GM18519 (cell line): Measurements from ENCODE around the gene DGKZ.

ENCODE experiments used
- ATAC-seq: cut with Tn5 transposase; IDR thresholded peaks from one replicate; pipeline ENCODE4 v1.9.1; 2021; ENCODE audit warnings: mild to moderate bottlenecking, moderate library complexity; ENCODE audit not compliant: unreplicated experiment, low FRiP score

Gene DGKZ

DNA sequence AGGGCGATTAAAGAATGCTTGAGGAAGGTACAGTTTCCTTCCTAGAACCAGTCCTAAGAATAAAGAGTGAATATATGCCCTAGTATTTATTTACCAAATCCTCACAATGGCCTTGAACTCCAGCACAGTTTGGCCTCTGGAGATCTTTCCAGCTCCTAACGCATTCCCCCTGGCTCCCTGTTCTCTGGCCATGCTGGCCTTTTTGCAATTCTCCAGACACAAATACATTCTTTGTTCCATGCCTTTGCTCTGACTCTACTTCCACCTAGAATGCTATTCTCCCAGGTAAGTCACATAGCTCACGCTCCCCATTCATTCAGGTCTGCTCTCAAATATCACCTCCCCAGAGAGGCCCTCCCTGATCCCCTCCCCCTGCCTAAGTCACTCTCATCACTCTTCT, 3.7 kb upstream of the DGKZ start:
- ATAC-seq, result no peak

DNA sequence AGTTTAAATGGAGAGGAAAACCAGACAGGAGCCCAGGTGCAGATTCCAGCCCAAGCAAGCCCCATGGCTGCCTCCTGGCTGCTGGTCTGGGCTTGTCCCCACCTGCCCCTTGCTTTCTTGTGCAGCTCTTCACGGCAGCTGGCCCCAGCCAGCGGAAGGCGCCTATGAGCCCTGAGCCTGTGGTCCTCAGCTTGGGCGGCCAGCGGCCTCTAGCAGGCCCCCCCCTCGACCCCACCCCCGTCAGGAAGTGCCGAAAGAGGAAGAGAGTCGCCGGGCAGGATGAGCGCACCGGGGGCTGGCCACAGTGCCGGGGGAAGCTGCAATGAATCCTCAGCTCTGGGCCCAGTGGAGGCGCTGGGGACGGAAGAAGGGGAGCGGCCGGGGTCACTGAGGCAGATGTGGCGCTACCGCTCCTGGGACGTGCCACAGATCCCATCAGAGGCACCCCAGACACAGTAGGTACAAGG, 2.1 kb upstream of the DGKZ start:
- no peak for ATAC-seq

DNA sequence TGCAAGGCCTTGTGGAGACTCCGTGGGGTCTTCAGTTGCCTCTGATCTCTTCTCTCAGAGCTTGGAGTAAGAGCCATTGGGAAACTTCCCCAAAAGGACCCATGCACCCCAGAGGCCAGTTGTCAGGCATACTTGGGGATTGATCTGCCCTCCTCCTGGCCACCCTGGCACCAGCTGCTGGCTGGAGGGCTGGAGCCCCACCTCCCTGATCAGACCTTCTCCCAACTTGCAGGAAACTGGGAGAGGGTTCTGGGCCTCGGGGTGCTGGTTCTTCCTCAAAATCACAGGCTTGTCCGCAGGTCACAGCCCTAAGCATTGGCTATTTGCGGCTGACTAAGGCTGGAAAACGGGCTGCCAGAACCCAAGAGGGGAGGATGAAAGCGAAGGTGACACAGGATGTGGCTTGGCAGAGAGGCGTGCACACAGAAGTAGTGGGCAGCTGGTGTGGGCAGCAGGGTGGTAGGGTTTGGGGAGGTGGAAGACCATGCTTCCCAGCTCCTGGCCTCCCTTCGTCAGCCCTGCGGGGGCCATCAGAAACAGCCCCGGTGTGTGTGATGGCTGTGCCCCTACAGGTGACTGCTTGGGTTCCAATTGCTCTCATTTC, 1.3 kb upstream of the DGKZ start:
- no peak for ATAC-seq

DNA sequence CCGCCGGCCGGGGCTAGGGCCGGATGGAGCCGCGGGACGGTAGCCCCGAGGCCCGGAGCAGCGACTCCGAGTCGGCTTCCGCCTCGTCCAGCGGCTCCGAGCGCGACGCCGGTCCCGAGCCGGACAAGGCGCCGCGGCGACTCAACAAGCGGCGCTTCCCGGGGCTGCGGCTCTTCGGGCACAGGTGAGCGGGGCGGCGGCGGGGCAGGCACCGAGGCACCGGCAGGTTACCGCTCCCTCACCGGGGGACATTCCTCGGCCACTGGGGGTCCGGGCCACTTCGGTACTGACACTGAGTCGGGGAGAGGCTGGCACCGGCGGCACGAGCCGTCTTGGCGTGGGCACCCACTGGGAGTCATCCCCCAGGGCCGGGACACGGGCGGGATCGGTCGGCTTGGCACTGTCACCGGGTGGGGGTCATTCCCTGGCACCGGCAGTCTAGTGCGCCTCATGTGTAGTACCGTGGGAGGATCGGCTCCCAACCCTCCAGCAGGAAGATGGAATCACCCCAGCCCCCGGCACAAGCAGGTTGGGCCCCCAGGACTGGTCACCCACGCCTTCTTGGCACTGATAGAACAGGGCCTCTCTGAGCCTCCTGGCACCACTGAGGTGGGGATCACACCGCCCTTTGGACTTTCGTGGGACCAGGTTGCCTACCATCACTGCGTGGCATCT, 511 bp downstream of the DGKZ start:
- no peak for ATAC-seq

DNA sequence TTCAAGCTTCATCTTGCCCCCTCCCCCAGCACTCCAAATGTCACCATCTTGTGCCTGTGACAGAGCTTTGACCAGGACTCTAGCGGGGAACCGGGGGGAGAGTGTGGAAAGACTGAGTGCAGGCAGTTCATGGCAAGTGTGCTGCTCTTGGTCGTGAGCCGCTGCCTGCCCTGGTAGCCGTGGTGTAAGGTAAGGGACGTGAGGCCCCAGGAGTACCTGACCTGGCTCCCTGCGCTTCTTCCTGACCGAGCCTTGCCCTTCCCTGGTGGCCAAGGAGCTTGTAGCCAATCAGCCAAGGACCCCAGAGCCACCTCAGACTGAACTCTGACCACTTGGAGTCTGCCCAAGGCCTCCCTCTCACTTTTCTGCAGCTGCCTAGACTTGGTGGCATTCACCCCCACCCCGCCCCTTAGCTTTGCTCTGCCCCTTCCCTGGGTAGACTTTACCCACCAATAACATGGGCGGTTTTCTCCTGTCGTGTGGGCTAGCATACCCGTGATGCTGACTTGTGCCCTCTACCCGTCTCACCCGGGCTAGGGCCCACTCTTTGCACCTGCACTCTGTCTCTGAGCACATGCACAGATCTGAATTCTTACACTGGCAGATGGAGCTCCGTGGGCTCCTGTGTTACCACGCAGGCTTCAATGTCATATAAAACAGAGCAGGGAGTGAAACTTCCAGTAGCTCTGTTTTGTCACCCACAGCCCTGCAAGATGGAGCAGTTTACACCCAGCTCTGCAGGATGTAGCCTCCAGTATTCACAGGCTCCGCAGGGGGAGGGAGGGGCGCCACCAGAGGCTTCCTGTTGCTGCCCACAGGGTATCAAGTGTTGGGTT, 1.5 kb downstream of the DGKZ start:
- ATAC-seq, result no peak

DNA sequence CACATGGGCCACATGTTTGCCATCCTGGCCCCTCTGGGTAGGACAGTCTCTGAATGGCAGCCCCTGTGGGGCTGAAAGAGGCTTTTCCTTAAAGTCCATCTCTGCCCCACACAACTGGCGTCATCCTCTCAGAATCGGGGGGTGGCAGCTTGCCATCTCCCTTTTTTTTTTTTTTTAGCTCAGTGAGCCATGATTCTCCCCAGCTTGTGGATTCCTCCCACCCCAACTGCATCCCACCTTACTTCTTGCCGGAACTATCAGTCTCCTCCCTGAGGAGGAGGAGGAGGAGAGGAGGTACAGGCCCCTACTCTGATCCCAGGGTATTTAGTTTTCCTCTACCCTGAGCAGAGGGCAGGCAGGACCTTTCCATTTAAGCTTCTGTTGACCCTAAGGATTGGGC, 3.4 kb downstream of the DGKZ start:
- ATAC-seq, result no peak

DNA sequence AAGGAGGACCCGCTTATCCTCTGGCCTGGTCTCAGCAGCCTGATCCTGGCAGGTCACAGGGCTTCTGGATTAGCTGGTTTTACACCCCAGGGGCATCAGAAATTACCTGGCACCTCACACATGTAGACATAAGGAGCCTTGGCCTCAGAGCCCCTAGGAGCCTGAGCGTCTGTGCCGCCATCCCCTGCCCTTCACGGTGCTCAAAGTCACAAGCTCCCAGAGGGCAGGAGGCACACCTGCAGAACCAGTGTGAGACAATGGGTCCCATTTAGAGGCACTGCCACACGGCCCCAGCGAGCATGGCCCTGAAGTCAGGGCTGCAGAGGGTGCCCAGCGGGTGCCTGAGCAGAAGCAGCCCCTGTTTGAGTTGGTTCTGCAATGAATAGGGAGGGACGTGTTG, 3.9 kb downstream of the DGKZ start:
- no peak for ATAC-seq

DNA sequence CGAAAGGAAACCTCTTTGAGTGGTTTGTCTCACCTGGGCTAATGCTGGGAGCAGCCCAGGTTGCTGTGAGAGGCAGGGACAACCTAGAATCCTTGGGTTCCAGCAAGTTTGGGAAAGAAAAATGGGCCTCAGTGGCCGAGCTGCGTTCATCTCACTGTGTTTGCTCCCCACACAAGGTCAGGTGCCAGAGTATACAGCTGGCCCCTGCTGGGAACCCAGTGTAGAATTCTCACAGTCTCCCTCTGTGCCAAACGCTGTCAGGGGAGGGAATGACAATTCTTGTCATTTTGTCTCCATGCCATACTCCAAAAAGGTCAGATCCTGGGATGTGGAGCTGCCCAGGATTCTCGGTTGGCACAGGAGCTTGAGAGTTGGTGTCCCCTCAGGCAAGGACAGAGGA, 4.3 kb downstream of the DGKZ start:
- ATAC-seq, result no peak

DNA sequence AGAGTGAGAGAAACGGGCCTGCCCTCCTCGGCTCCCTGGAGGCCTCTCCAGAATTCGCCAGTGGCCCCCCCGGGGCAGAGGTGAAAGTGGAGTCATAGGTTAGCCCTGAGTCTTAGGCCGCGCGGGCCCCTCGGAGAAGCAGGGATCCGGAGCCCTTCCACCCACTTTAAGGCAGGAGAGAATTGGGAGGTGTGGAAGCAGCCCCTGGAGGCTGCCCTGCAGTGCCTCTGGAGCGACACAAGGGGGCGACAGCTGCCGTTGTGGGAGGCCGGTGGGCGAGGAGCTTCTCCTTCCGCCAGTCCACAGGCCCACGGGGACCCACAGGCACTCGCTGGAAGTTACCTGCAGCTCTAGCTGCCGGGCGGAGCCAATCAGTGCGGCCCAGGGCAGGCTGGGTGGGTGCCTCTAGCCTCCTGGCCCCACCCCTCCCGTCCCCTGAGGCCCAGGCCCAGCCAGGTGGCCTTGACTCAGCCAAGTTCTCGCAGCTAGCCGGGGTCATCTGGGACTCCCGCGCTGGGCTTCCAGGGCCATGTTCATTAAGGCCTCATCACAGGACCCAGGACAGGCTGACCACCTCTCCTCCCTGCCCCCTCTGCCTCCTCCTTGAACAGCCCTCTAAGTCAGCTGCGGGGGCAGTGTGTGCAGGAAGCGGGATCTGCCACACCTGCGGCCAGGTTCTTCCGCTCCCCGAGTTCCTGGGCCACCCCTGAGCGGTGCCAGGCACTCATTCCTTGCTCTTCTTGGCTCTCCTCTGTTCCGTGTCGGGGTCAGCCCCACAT, 5.0 kb downstream of the DGKZ start:
- ATAC-seq, result no peak

DNA sequence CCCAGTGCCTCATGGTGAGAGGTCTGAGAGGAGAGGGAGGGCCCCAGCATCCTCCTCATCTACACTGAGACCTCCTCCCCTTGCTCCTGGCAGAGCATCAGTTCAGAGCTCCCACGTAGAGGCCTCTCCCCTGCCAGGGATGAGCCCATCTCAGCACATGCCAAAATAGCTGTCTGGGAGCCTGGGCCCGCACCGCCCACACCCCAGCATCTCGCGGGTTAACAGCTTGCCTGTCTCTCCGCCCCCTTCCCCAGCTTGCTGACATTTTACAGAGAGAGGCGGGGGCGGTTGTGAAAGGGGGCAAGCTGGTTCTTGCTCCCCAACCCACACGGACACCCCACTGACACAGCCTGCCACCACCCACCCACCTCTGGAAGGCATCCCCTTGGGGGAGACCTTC, 6.4 kb downstream of the DGKZ start:
- ATAC-seq, result no peak

DNA sequence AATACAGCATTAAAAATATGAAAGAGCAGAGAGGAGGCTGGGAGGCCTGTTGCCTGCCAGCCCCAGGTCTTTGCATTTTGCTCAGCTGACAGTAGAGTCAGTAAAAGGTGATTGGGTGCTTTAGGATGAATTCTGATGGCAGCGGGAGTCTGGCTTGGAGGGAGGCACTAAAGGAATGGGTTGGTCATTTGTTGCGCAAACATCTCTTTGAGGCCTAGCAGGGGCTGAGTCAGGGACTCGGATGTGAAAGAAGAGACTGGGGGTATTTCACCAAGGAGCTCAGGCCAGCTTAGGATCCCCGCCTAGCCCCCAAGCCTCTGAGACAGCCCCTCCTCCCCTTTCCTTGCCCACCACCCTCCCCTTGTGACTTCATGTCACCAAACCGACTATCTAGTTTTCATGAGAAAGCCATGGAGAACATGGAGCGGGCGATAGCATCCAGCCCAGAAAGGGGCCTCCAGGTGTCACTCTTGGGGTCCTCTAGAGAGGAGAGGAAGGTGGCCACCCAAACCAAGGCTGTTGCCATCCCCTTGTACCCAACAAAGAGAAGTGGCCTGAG, 9.7 kb downstream of the DGKZ start:
- no peak for ATAC-seq

DNA sequence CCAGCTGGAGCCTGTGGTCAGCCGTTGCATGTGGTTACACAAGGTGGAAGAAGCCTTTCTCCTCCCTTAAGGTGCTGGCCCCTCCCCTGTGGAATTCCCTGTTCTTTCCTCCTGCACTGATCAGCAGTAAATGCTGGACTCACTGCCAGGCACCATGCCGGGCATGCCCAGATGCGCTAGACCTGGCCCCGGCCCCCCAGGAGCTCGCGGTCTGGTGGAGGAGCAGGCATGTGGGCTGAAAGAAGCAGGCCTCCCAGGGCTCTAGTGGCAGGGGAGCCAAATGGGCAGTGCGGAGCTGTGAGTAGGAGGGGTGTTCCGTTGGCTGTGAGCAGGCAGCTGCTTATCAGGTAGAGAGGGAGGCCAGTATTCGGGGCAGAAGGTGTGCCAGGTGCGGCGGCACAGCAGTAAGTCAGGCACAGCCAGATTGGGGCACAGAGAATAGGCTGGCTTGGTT, 10.2 kb downstream of the DGKZ start:
- no peak for ATAC-seq

DNA sequence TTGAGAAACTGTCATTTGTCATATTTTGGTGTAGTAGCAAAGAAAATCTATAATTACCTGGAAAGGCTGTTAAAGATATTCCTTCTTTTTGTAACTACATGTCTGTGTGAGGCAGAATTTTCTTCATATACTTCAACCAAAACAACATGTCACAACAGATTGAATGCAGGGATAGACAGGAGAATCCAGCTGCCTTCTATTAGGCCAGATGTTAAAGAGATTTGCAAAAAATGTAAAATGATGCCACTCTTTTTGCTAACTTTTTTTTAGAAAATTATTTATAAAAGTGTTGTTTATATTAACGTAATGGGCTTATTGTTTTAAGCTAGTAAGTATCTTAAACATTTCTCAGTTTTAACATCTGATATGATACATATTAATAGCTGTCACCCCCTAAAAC, 12.7 kb downstream of the DGKZ start:
- ATAC-seq, result no peak

DNA sequence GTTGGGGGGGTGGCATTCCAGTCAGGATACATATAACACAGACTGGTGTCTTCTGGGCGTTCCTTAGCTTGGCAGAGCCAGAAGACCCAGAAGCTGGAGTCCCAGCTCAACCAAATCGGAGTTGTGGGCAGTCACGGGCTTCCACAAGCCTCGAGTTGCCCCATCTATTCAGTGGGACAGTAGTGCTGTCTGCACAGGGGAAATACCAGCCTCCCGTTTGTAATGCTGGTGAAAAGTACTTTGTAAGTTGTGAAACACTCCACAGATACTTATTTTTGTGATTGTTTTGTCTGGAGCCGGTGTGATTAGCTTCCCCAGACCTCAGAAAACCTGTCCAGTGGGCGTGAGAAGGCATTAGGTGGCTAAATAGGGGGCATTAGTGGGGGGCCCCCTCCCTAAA, 13.6 kb downstream of the DGKZ start:
- no peak for ATAC-seq

DNA sequence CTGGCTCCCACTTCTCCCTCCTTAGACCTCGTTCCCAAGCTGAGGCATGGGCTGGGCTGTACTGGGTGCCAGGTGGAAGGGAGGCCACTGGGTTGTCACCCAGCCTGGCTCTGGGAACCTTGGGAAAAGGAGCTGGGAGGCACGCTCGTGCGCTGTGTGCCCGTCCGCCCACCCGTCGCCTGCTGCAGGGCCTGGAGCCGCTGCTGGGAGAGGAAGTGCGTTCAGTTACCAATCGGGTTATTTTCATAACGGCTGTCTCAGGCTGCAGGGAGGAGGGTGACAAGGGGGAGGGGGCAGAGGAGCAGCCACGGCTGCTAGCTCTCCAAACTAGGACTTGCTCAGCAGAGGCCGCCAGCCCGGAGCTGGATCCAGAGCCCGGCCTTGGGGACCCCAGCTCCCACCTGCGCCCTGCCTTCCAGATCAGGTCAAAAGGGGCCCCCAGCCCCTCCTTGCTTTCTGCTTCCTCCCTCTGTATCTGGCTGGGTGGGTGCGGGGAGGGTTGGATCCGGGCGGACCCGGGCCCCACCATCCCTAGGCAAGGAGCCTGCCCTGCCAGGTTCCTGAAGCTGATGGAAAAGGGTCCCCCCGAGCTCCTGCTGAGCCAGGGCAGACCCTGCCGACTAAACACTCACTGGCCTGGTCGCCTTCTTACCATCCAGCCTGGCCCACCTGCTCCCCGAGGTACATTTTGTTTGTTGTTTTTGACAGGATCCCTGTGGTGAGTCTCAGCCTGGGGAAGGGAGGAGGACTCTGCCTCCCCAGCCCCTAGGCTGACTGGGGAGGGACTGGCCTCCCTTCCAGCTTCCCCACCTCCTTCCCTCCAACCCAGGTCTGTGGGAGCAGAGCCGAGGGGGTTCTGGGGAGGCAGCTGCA, 14.3 kb downstream of the DGKZ start:
- ATAC-seq, result no peak

DNA sequence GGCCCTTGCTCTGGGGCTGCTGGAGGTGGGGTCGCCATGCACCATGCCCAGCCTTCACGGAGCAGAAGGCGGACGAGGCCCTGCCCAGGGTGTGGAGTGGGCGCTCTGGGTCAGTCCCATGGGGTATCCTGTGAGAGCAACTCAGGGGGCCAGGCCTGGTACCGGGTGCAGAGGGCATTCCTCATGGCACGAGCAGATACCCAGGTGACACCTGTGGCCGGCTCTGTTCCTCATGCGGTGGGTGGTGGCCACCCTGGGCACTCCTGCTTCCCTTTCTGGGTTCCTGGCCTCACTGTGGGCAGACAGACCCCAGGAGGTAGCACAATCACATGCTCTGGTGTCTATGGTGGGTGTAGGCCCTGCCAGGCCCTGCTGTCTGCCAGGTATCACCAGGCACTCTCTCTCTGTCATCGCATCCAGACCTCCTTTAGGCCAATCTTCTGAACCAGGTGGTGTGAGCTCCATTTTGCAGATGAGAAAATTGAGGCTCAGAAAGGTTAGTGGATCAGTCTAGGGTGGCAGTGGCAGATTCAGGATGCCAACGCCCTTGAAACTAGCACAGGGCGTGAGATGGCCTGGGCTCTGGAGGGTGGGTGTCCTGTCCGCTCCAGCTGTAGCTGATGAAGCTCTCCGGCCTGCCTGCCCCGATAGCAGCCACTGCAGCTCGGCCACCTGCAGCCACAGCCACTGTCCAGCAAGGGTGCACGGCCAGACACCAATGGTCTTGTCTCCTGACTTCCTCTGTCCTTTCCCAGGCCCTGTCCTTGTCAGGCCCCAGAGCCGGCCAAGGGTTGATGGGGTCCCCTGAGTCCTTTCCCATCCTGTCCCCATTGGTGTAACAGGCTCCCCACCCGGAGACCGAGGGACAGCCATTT, 15.1 kb downstream of the DGKZ start:
- ATAC-seq, result no peak

DNA sequence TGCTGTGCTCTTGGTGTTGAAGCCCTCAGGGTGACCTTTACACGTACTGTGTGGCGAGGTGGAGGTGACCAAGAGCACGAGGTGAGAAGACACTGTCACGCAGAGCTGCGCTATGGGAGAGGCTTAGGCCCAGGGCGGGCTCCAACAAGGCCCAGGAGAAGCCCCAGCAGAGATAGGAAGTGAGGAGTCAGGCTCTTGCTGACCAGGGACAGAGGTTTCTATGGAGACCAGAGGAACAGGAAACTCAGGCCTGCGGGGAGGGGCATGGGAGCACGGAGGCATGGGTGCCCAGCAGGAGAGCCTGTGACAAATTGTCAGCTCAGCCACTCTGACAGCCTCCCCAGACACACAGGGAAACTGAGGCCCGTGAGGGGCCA, 15.8 kb downstream of the DGKZ start:
- no peak for ATAC-seq

DNA sequence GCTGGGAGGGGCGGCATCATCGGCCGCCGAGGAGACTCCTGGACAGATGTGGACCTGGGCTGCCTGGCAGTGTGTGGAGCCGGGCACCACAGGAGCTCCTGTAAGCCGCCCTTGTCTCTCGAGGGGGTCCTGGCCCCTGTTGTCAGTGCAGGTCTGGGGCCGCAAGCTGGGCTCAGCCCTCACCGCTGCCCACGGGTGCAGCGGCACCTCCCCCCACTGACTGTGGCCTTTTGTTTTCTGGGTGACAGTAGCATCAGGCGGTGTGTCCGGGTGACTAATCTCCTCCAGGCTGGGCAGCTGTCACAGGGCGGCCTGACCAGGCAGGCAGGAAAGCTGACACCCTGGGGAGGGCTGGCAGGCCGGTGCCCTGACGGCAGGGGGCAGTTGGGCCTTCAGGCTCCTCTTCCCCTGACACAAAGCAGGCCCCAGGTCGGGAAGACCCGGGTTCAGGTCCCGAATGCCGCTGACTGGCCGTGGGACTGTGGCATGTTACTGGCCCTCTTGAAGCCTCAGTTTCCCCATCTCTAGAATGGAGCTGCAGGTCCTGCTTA, 16.3 kb downstream of the DGKZ start:
- ATAC-seq, result no peak
